DMS79 (cell line): ENCODE data around the gene CCDC83.
"Not testable (repeated sequence)": the region's sequence is repeated elsewhere in the genome, so short reads cannot be mapped to it uniquely, and the experiment has no call there.

ENCODE experiments used
- DNase-seq: peaks from one replicate; lab custom pipeline; 2025; lab: John Stamatoyannopoulos, UW

Gene CCDC83

GRCh38 chr11:85889108-85889507 is 33.9 kb downstream of the CCDC83 start:
- no peak for DNase-seq

DNA sequence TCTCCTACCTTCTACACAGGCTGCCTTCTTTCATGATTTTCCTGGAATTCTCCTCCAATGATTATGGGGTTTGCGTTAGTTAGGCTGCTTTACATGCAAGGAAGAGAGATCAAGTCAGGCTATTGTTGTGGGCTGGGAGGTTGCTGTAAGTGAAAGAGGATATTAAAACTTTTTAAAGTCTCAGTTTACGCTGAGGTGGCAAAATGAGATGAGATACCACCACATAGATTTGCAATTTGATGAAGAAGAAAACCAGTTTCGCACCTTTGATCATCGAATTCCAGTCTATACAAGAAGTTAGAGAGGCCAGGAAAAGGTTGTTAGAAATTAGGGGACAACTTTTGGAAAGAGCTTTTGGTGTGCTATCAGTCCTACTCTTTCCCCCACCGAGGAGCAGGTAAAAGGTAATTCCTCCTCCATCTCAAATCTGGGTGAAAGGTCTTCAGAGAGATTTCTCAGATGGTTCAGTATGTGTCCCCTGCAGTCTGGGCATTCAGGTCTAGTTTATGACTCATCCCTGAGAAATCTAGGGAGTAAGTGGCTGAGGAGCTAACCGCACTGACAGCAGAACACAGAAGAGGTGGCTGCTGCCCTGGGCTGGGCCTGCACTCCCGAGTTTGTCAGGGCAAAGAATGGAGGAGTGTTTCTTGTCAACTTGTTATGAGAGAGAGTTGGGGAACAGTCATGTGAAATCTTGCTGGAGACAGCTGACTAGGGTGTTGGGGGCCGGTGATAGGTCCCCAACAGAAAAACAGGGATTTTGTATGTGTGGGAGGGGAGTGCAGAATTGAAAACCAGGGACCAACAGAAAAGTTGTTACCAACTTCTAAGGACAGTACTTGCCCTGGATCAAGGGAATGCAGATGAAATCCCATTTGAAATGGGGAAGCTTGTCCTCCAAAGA is 34.7 kb downstream of the CCDC83 start:
- DNase-seq = no peak

- DNase-seq = no peak
These were observed 38.2 kb downstream of the CCDC83 start for GRCh38 chr11:85893395-85893794.

- no peak for DNase-seq
These were observed 41.7 kb downstream of the CCDC83 start for GRCh38 chr11:85896876-85897275.

- no peak for DNase-seq
These were observed 43.3 kb downstream of the CCDC83 start for GRCh38 chr11:85898456-85898855.

- no peak for DNase-seq
These were observed 47.2 kb downstream of the CCDC83 start for GRCh38 chr11:85902353-85902752.

DNA sequence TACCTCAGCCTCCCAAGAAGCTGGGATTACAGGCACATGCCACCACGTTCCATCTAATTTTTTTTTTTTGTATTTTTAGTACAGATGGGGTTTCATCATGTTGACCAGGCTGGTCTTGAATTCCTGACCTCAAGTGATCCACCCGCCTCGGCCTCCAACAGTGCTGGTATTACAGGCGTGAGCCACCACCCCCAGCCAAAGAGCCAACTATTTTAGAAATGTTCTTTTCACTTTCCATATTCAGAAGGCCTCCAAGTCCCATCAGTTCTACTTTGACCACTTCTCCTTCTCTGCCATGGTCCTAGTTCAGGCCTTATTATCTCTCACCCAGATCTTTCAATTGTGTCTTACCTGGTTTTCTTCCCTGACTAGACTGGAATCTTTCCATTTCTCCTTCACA is 48.2 kb downstream of the CCDC83 start:
- no peak for DNase-seq

- DNase-seq = no peak
These were observed 48.6 kb downstream of the CCDC83 start for GRCh38 chr11:85903811-85904210.

GRCh38 chr11:85912414-85912813 is 57.2 kb downstream of the CCDC83 start:
- DNase-seq = no peak

DNA sequence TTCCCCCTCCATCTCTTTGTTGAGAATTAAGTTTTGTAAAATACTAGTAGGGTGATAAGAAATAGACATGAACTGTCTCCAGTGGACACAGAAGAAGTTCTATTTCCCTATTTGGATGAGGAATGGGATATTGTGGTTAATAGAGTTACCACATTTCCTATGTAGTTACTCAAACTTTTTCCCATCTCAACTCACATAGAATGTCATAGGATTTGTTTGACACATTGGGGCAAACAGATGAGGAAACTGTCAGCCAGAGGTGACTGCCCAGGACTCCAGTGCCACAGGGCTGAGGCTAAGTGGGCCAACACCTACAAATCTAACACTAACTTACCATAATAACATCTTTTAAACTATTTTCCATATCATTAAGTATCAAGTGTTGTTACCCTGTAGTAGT is 58.3 kb downstream of the CCDC83 start:
- DNase-seq = no peak

GRCh38 chr11:85914425-85914824 is 59.2 kb downstream of the CCDC83 start:
- no peak for DNase-seq

GRCh38 chr11:85918910-85919794 is 64.0 kb downstream of the CCDC83 start:
- DNase-seq = no peak

GRCh38 chr11:85922367-85922766 is 67.2 kb downstream of the CCDC83 start:
- no peak for DNase-seq

DNA sequence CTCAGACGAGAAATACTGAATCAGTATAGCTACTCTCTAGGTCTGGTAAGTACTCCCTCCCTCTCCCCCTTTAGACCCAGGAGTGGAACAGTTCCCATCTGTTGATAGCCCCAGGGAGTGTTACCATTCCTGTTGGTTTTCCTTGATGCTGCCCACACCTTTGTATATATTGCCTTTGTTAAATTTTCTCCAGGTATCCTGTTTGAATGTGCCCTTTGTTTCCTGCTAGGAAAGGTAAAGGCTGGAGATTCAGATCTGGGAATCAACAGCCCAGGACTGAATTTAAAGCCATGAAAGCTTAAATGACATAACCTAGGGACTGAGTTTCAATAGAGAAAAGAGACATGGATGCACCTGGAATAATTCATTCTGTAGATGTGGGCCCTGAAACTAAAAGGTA is 68.3 kb downstream of the CCDC83 start:
- no peak for DNase-seq

GRCh38 chr11:85926653-85927214 is 71.6 kb downstream of the CCDC83 start:
- DNase-seq = not testable (repeated sequence)

DNA sequence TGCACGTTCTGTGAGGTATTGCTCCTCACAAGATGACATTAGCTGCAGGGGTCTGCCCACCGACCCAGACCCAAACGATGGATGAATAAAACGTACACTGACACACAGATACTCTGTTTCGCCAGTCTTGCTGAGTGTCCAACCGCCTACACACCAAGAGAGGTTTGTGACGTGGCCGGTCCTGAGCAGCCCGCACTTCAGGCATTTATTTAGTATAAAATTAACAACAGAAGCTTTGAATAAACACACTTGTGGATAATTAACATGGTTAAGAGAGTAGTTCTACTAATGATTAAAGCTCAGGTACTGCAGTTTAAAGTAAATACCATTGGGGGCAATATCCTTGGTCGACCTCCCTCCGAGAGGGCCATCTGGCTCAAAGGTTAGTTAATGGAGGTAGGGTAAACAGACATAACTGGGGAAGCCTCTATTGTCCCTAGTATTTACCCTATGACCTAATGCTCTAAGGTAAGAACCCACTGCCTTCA is 75.7 kb downstream of the CCDC83 start:
- DNase-seq = no peak

DNA sequence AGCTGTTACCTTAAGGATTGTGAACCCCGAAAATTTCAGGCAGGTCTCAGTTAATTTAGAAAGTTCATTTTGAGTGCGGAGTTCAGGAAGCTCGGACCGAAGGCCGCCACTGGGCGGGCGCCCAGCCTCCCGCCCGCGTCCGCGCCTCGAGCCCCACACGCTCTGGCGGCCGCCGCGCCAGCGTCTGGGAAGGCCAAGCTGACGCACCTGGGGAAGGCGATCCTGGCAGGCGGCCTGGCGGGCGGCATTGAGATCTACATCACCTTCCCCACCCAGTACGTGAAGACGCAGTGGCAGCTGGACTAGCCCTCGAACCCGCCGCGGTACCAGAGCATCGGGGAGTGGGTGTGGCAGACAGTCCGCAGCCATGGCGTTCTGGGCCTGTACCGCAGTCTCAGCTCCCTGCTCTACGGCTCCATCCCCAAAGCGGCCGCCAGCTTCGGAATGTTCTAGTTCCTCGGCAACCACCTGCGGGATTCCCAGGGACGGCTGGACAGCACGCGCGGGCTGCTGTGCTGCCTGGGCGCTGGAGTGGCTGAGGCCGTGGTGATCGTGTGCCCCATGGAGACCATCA is 79.5 kb downstream of the CCDC83 start:
- no peak for DNase-seq

GRCh38 chr11:85935751-85936150 is 80.6 kb downstream of the CCDC83 start:
- DNase-seq = no peak

DNA sequence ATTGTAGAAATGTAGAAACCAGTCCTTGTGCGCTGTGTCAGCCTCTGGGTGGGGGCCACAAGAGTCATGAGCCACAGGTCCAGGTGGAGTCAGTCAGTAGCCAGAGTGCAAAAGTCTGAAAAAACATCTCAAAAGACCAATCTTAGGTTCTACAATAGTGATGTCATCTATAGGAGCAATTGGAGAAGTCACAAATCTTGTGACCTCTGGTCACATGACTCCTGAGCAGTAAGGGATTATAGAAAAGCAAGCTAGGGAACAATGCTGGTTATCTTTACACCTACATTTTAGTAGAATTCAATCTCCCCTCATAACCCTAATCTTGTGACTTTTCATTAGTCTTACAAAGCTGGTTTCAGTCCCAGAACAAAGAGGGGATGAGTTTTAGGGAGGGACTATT is 82.7 kb downstream of the CCDC83 start:
- no peak for DNase-seq

- no peak for DNase-seq
These were observed 84.2 kb downstream of the CCDC83 start for GRCh38 chr11:85939099-85940015.

- no peak for DNase-seq
These were observed 86.3 kb downstream of the CCDC83 start for GRCh38 chr11:85941380-85941973.
